Keratinocyte (primary cell): ENCODE results near the gene SLC6A3.

Source experiments
- EZH2 ChIP-seq: IDR thresholded peaks from one replicate; pipeline ENCODE4 v1.6.1; 2012; ENCODE audit warnings: inconsistent platforms, mild to moderate bottlenecking, low read length, moderate library complexity
- TF ChIP-seq, protein P1 (sequence below), 3 experiments: IDR thresholded peaks in 1 of 3; conservative IDR thresholded peaks in 1 of 3; optimal IDR thresholded peaks in 1 of 3; 2 replicates in 2 of 3; 3 replicates in 1 of 3; pipeline versions ENCODE3 to v1.5.1; 2011; ENCODE audit warnings: low read length in 3 of 3, mild to moderate bottlenecking in 3 of 3, moderate library complexity in 2 of 3, control low read depth in 1 of 3, inconsistent platforms in 1 of 3; ENCODE audit not compliant: insufficient read depth in 2 of 3; ENCODE audit errors: extremely low read depth in 1 of 3

DNA sequence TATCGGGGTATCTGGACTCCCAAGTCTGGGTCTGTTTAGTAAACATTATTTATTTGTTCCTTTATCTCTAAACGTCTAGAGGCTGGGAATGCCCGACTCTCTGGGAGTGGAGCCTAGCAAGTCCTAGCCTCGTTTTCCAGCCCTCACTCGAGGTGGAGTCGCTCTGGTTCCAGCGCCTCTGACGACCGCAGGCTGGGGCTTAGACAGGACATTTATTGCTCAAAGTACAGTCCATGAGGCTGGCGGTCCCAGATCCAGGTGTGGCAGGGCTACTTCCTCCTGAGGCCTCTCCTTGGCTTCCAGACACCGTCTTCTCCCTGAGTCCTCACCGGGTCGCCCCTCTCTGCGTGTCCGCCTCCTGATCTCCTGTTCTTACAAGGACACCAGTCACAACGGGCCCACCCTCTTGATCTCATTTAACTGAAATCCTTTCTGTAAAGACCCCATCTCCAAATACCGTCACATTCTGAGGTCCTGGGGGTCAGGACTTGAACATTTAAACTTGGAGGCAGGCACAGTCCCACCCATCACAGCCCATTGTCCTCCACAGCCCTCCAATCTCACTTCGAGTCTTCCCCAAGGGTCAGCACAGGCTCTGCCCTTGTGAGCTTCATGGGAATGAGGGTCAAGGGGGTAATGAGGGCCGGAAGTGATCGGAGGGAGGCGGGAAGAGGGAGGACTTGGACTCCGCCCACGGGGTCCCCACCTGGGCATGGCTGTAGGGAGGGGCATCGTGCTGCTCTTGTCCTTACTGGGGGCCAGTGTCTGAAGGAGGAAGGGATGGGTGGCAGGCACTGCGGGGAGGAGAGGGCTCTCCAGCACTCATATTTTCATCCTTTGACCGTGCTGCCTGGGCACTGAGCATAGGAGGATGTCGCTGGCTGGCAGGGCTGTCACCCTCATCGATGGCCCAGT lies 88.1 kb downstream of the SLC6A3 start:
- TF ChIP-seq, protein P1, sequence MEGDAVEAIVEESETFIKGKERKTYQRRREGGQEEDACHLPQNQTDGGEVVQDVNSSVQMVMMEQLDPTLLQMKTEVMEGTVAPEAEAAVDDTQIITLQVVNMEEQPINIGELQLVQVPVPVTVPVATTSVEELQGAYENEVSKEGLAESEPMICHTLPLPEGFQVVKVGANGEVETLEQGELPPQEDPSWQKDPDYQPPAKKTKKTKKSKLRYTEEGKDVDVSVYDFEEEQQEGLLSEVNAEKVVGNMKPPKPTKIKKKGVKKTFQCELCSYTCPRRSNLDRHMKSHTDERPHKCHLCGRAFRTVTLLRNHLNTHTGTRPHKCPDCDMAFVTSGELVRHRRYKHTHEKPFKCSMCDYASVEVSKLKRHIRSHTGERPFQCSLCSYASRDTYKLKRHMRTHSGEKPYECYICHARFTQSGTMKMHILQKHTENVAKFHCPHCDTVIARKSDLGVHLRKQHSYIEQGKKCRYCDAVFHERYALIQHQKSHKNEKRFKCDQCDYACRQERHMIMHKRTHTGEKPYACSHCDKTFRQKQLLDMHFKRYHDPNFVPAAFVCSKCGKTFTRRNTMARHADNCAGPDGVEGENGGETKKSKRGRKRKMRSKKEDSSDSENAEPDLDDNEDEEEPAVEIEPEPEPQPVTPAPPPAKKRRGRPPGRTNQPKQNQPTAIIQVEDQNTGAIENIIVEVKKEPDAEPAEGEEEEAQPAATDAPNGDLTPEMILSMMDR (optimal IDR thresholded peaks at IDR 0.05 in 1 of 3, IDR thresholded peaks at IDR 0.05 in 1 of 3, conservative IDR thresholded peaks at IDR 0.05 in 1 of 3; ENCODE audit: extremely low read depth in 1 of 3, insufficient read depth in 2 of 3, low read length in 3 of 3) = no peak
- TF ChIP-seq EZH2 = no peak
